ENCODE data around the gene TSLP. TPM values are rescaled to one million over a fixed set of nuclear protein-coding genes. Genes with fewer than 3 reads are reported as not detected.

Gene TSLP
- total RNA-seq, 2 experiments from 2014 or later: 0.18 TPM; not detected in 1

- H3K27ac Mint-ChIP-seq: no peak overlapping the region
These were observed 34.9 kb downstream of the TSLP start for GRCh38 chr5:111106320-111106948.

GRCh38 chr5:111107371-111107770, 35.9 kb downstream of the TSLP start:
- DNase-seq: no peak
- Mint-ChIP-seq H3K27ac (no peak overlapping the region), H3K4me1 (ENCODE audit: low read depth) (no peaks in the 10 kb centered on the region), H3K27me3 (ENCODE audit: low read depth) (no peaks in the 10 kb centered on the region), H3K4me3 (no peak overlapping the region), H3K9me3 (ENCODE audit: insufficient read depth) (no peaks in the 10 kb centered on the region), H3K36me3 (ENCODE audit: low read depth) (peaks cover 48% of the 10 kb centered on the region)
- ChIA-PET CTCF (interaction anchor here (0.7 to 1.4 kb wide), 4 partner anchors 11 to 675 kb away, joined by 3 to 4 read pairs (median 3); no protein-coding TSS in a partner anchor), POLR2A (no interaction called here)
- ATAC-seq: no peak

More at GRCh38 chr5:111106320-111106948, 34.9 kb downstream of the TSLP start:
- Mint-ChIP-seq H3K4me3 (no peak overlapping the region), H3K27me3 (ENCODE audit: low read depth) (no peaks in the 10 kb centered on the region), H3K4me1 (ENCODE audit: low read depth) (no peaks in the 10 kb centered on the region), H3K36me3 (ENCODE audit: low read depth) (peaks cover 43% of the 10 kb centered on the region), H3K9me3 (ENCODE audit: insufficient read depth) (no peaks in the 10 kb centered on the region)
- CTCF ChIA-PET: interaction anchor here (1.2 kb wide), 1 partner anchor 12 kb away, joined by 3 read pairs; no protein-coding TSS in a partner anchor
- no peak for ATAC-seq
- DNase-seq: no peak
- POLR2A ChIA-PET: no interaction called here

- POLR2A ChIA-PET: no interaction called here
- Mint-ChIP-seq H3K27me3 (ENCODE audit: low read depth) (no peaks in the 10 kb centered on the region), H3K4me1 (ENCODE audit: low read depth) (no peaks in the 10 kb centered on the region), H3K27ac (no peak overlapping the region), H3K9me3 (ENCODE audit: insufficient read depth) (no peaks in the 10 kb centered on the region), H3K36me3 (ENCODE audit: low read depth) (peaks cover 43% of the 10 kb centered on the region), H3K4me3 (no peak overlapping the region)
- ATAC-seq: no peak
- CTCF ChIA-PET: no interaction called here
- no peak for DNase-seq
These were observed 40.4 kb downstream of the TSLP start for GRCh38 chr5:111111956-111112355.

GRCh38 chr5:111113678-111114077, 42.2 kb downstream of the TSLP start:
- no peak overlapping the region for H3K4me3 Mint-ChIP-seq
- no peaks in the 10 kb centered on the region for H3K4me1 Mint-ChIP-seq (ENCODE audit: low read depth)
- no peak for ATAC-seq
- no peaks in the 10 kb centered on the region for H3K27me3 Mint-ChIP-seq (ENCODE audit: low read depth)
- POLR2A ChIA-PET: no interaction called here
- no peak for DNase-seq
- peaks cover 42% of the 10 kb centered on the region for H3K36me3 Mint-ChIP-seq (ENCODE audit: low read depth)
- no peaks in the 10 kb centered on the region for H3K9me3 Mint-ChIP-seq (ENCODE audit: insufficient read depth)
- CTCF ChIA-PET: interaction anchor here (0.9 kb wide), 1 partner anchor 22 kb away, joined by 3 read pairs; no protein-coding TSS in a partner anchor
- H3K27ac Mint-ChIP-seq: no peak overlapping the region

GRCh38 chr5:111115229-111115628, 43.7 kb downstream of the TSLP start:
- Mint-ChIP-seq H3K4me1 (ENCODE audit: low read depth) (no peaks in the 10 kb centered on the region), H3K27me3 (ENCODE audit: low read depth) (no peaks in the 10 kb centered on the region), H3K4me3 (no peak overlapping the region), H3K9me3 (ENCODE audit: insufficient read depth) (no peaks in the 10 kb centered on the region), H3K27ac (no peak overlapping the region), H3K36me3 (ENCODE audit: low read depth) (peaks cover 48% of the 10 kb centered on the region)
- DNase-seq (no peak), ATAC-seq (no peak)
- CTCF ChIA-PET: interaction anchor here (0.8 to 0.9 kb wide), 2 partner anchors 23 to 34 kb away, joined by 4 read pairs; partner anchors contain the start of gene WDR36
- POLR2A ChIA-PET: interaction anchor here (0.8 kb wide), 1 partner anchor 140 kb away, joined by 5 read pairs; no protein-coding TSS in a partner anchor

GRCh38 chr5:111116550-111116949, 45.0 kb downstream of the TSLP start:
- ATAC-seq (no peak), DNase-seq (no peak)
- H3K36me3 Mint-ChIP-seq (ENCODE audit: low read depth): peaks cover 51% of the 10 kb centered on the region
- H3K27ac Mint-ChIP-seq: no peak overlapping the region
- H3K4me1 Mint-ChIP-seq (ENCODE audit: low read depth): no peaks in the 10 kb centered on the region
- no peaks in the 10 kb centered on the region for H3K27me3 Mint-ChIP-seq (ENCODE audit: low read depth)
- ChIA-PET CTCF (no interaction called here), POLR2A (no interaction called here)
- no peak overlapping the region for H3K4me3 Mint-ChIP-seq
- H3K9me3 Mint-ChIP-seq (ENCODE audit: insufficient read depth): no peaks in the 10 kb centered on the region

- H3K9me3 Mint-ChIP-seq (ENCODE audit: insufficient read depth): no peaks in the 10 kb centered on the region
- H3K27ac Mint-ChIP-seq: no peak overlapping the region
- no peak for DNase-seq
- ATAC-seq: no peak
- H3K4me1 Mint-ChIP-seq (ENCODE audit: low read depth): no peaks in the 10 kb centered on the region
- POLR2A ChIA-PET: no interaction called here
- H3K4me3 Mint-ChIP-seq: no peak overlapping the region
- peaks cover 53% of the 10 kb centered on the region for H3K36me3 Mint-ChIP-seq (ENCODE audit: low read depth)
- no peaks in the 10 kb centered on the region for H3K27me3 Mint-ChIP-seq (ENCODE audit: low read depth)
- CTCF ChIA-PET: interaction anchor here (1.5 kb wide), 1 partner anchor 41 kb away, joined by 3 read pairs; no protein-coding TSS in a partner anchor
These were observed 45.6 kb downstream of the TSLP start for GRCh38 chr5:111117136-111117535.

- no peak overlapping the region for H3K27ac Mint-ChIP-seq
- H3K4me3 Mint-ChIP-seq: no peak overlapping the region
- CTCF ChIA-PET: no interaction called here
- ATAC-seq (no peak), DNase-seq (no peak)
- H3K4me1 Mint-ChIP-seq (ENCODE audit: low read depth): no peaks in the 10 kb centered on the region
- peaks cover 48% of the 10 kb centered on the region for H3K36me3 Mint-ChIP-seq (ENCODE audit: low read depth)
- H3K27me3 Mint-ChIP-seq (ENCODE audit: low read depth): no peaks in the 10 kb centered on the region
- no peaks in the 10 kb centered on the region for H3K9me3 Mint-ChIP-seq (ENCODE audit: insufficient read depth)
- POLR2A ChIA-PET: no interaction called here
These were observed 47.7 kb downstream of the TSLP start for GRCh38 chr5:111119221-111119620.

- Mint-ChIP-seq H3K4me3 (no peak overlapping the region), H3K9me3 (ENCODE audit: insufficient read depth) (no peaks in the 10 kb centered on the region), H3K36me3 (ENCODE audit: low read depth) (peaks cover 47% of the 10 kb centered on the region), H3K27me3 (ENCODE audit: low read depth) (no peaks in the 10 kb centered on the region), H3K4me1 (ENCODE audit: low read depth) (no peaks in the 10 kb centered on the region), H3K27ac (no peak overlapping the region)
- DNase-seq (no peak), ATAC-seq (no peak)
- ChIA-PET CTCF (no interaction called here), POLR2A (no interaction called here)
These were observed 48.3 kb downstream of the TSLP start for GRCh38 chr5:111119856-111120255.

GRCh38 chr5:111120911-111121310, 49.4 kb downstream of the TSLP start:
- no peaks in the 10 kb centered on the region for H3K27me3 Mint-ChIP-seq (ENCODE audit: low read depth)
- peaks cover 47% of the 10 kb centered on the region for H3K36me3 Mint-ChIP-seq (ENCODE audit: low read depth)
- no peaks in the 10 kb centered on the region for H3K4me1 Mint-ChIP-seq (ENCODE audit: low read depth)
- CTCF ChIA-PET: no interaction called here
- ATAC-seq (no peak), DNase-seq (no peak)
- POLR2A ChIA-PET: no interaction called here
- no peak overlapping the region for H3K27ac Mint-ChIP-seq
- H3K9me3 Mint-ChIP-seq (ENCODE audit: insufficient read depth): no peaks in the 10 kb centered on the region
- H3K4me3 Mint-ChIP-seq: no peak overlapping the region

GRCh38 chr5:111121926-111122325, 50.4 kb downstream of the TSLP start:
- Mint-ChIP-seq H3K4me1 (ENCODE audit: low read depth) (no peaks in the 10 kb centered on the region), H3K27ac (no peak overlapping the region), H3K27me3 (ENCODE audit: low read depth) (no peaks in the 10 kb centered on the region), H3K4me3 (no peak overlapping the region), H3K36me3 (ENCODE audit: low read depth) (peaks cover 53% of the 10 kb centered on the region), H3K9me3 (ENCODE audit: insufficient read depth) (no peaks in the 10 kb centered on the region)
- ChIA-PET CTCF (no interaction called here), POLR2A (interaction anchor here (0.5 kb wide), 1 partner anchor 1852 kb away, joined by 3 read pairs; no protein-coding TSS in a partner anchor)
- no peak for ATAC-seq
- DNase-seq: no peak

GRCh38 chr5:111122398-111122797, 50.9 kb downstream of the TSLP start:
- Mint-ChIP-seq H3K36me3 (ENCODE audit: low read depth) (peaks cover 52% of the 10 kb centered on the region), H3K4me1 (ENCODE audit: low read depth) (no peaks in the 10 kb centered on the region), H3K27me3 (ENCODE audit: low read depth) (no peaks in the 10 kb centered on the region), H3K27ac (no peak overlapping the region), H3K4me3 (no peak overlapping the region), H3K9me3 (ENCODE audit: insufficient read depth) (no peaks in the 10 kb centered on the region)
- ChIA-PET CTCF (interaction anchor here (1.2 kb wide), 1 partner anchor 17 kb away, joined by 5 read pairs; no protein-coding TSS in a partner anchor), POLR2A (no interaction called here)
- no peak for DNase-seq
- ATAC-seq: no peak

All from activated CD8-positive, alpha-beta T cell treated with anti-CD3 and anti-CD28 coated beads, Interleukin-2, amount 10 ng/mL, durations not matched to agents 7 days and 5 days (primary cell).